ENCODE results near the gene TSPAN4.

DNA sequence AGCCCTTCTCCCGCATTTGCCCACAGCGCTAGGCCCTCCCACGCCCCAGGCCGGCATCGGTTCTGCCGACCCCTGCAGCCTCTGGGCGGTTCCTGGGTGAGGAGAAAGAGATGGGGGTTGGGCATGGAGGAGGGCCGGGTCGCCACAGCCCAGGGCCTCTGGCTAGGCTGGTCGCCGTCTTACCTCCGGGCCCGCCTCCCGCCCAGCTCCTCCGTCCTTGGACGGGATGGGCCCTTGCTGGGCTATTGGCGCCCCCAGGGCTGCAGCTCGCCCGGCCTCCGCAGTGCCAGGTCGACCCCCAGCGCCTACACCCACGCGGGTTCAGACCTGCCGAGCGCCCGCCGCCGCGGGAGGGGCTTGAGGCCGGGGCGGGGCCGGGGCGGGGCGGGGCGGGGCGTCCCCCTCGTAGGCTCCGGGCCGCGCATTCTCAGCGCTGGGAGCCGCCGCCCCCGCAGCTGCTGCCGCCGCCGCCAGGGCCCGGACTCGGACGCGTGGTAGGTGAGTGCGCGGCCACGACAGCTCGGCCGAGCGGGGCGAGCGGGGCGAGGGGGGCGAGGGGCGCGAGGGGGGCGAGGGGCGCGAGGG is 10.0 kb upstream of the TSPAN4 start, which contains the start of gene CD151:
- TF ChIP-seq, protein P1, sequence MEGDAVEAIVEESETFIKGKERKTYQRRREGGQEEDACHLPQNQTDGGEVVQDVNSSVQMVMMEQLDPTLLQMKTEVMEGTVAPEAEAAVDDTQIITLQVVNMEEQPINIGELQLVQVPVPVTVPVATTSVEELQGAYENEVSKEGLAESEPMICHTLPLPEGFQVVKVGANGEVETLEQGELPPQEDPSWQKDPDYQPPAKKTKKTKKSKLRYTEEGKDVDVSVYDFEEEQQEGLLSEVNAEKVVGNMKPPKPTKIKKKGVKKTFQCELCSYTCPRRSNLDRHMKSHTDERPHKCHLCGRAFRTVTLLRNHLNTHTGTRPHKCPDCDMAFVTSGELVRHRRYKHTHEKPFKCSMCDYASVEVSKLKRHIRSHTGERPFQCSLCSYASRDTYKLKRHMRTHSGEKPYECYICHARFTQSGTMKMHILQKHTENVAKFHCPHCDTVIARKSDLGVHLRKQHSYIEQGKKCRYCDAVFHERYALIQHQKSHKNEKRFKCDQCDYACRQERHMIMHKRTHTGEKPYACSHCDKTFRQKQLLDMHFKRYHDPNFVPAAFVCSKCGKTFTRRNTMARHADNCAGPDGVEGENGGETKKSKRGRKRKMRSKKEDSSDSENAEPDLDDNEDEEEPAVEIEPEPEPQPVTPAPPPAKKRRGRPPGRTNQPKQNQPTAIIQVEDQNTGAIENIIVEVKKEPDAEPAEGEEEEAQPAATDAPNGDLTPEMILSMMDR (conservative IDR thresholded peaks at IDR 0.05 in 1 of 2, IDR thresholded peaks at IDR 0.05 in 1 of 2; ENCODE audit: extremely low read depth in 1 of 2, insufficient read depth in 1 of 2, low read depth in 1 of 2, low read length in 2 of 2), result no peak
- TF ChIP-seq EZH2 (IDR thresholded peaks at IDR 0.05; ENCODE audit: borderline replicate concordance, low read length), result no peak
